IMR-90 (cell line): ENCODE data around the gene AKAP5. TPM values are rescaled to one million over a fixed set of nuclear protein-coding genes. Genes with fewer than 3 reads are reported as not detected.
A peak's percentile ranks its signal among the peaks of the same experiment; 100 is the strongest.

Experiments used
- ATAC-seq: fragments of 200-7000 bp; cut with Tn5 transposase; 2 replicates; pipeline ENCODE4 v1.9.1; 2020; ENCODE audit warnings: low read depth, mild to moderate bottlenecking, moderate library complexity
- BruUV-seq: library from RNA; stranded (reverse); fragments of 400-500 nt; replicated peaks from 2 replicates; lab custom pipeline; 2021; lab: Mats Ljungman, UMichigan
- CTCF ChIA-PET: fragments of 300-600 bp; formaldehyde crosslinking; extraction: SDS; loops from one replicate; lab custom pipeline; 2021; ENCODE audit warnings: antibody characterized with exemption; lab: Yijun Ruan, JAX
- POLR2A ChIA-PET: fragments of 300-600 bp; sonication (Branson Sonifier 250); formaldehyde crosslinking; loops from one replicate; lab custom pipeline; 2022; ENCODE audit warnings: antibody characterized with exemption; ENCODE audit not compliant: unreplicated experiment; lab: Charles Lee
- DNase-seq: peaks from one replicate; pipeline ENCODE4 v3.0.0; 2013
- H2AFZ ChIP-seq: replicated peaks from 2 replicates; pipeline ENCODE3; 2013; ENCODE audit warnings: low read length, mild to moderate bottlenecking; ENCODE audit not compliant: poor library complexity
- H2AK5ac ChIP-seq: 2 replicates; pipeline ENCODE4 v1.6.1; 2013; ENCODE audit warnings: low read depth, low read length, inconsistent platforms
- H2AK9ac ChIP-seq: replicated peaks from 2 replicates; pipeline ENCODE3; 2013; ENCODE audit warnings: mild to moderate bottlenecking, low read depth, low read length, moderate library complexity; ENCODE audit not compliant: poor library complexity
- H2BK120ac ChIP-seq: 2 replicates; pipeline ENCODE4 v1.6.1; 2013; ENCODE audit warnings: low read depth, low read length, inconsistent platforms
- H2BK15ac ChIP-seq: 3 replicates; pipeline ENCODE4 v1.6.1; 2013; ENCODE audit warnings: low read depth, low read length, inconsistent platforms
- H2BK20ac ChIP-seq: 2 replicates; pipeline ENCODE4 v1.6.1; 2013; ENCODE audit warnings: low read depth, mild to moderate bottlenecking, inconsistent platforms, low read length, moderate library complexity
- H2BK5ac ChIP-seq: 2 replicates; pipeline ENCODE4 v1.6.1; 2013; ENCODE audit warnings: mild to moderate bottlenecking, low read depth, low read length, inconsistent platforms; ENCODE audit not compliant: poor library complexity, severe bottlenecking
- H3K14ac ChIP-seq: replicated peaks from 2 replicates; pipeline ENCODE4 v1.6.1; 2013; ENCODE audit warnings: low read depth, low read length, inconsistent platforms
- H3K18ac ChIP-seq: 2 replicates; pipeline ENCODE4 v1.6.1; 2013; ENCODE audit warnings: low read depth, low read length, control low read depth
- H3K23ac ChIP-seq: 2 replicates; pipeline ENCODE4 v1.6.1; 2013; ENCODE audit warnings: low read depth, low read length, inconsistent platforms
- H3K27ac ChIP-seq: 2 replicates; pipeline ENCODE4 v1.5.1; 2013; ENCODE audit warnings: mild to moderate bottlenecking, control low read depth, low read length; ENCODE audit not compliant: insufficient read depth
- H3K27me3 ChIP-seq: 2 replicates; pipeline ENCODE4 v1.6.1; 2013; ENCODE audit warnings: low read length; ENCODE audit not compliant: control insufficient read depth, insufficient read depth
- H3K36me3 ChIP-seq: 2 replicates; pipeline ENCODE4 v1.6.1; 2013; ENCODE audit warnings: low read length, mixed read lengths; ENCODE audit not compliant: control insufficient read depth, insufficient read depth
- H3K4ac ChIP-seq: 2 replicates; pipeline ENCODE4 v1.6.1; 2013; ENCODE audit warnings: low read depth, low read length, inconsistent platforms
- H3K4me1 ChIP-seq: 2 replicates; pipeline ENCODE4 v1.6.1; 2013; ENCODE audit warnings: low read length, mixed read lengths; ENCODE audit not compliant: control insufficient read depth, insufficient read depth
- H3K4me2 ChIP-seq: 2 replicates; pipeline ENCODE4 v1.6.1; 2013; ENCODE audit warnings: low read depth, mild to moderate bottlenecking, control low read depth, low read length, moderate library complexity
- H3K4me3 ChIP-seq: 2 replicates; pipeline ENCODE4 v1.5.1; 2013; ENCODE audit warnings: low read depth, mild to moderate bottlenecking, control low read depth, low read length, moderate library complexity; ENCODE audit not compliant: insufficient read depth
- H3K56ac ChIP-seq: 2 replicates; pipeline ENCODE4 v1.6.1; 2013; ENCODE audit warnings: low read length, inconsistent platforms; ENCODE audit not compliant: insufficient read depth; ENCODE audit errors: extremely low read depth
- H3K79me1 ChIP-seq, 2 experiments: 2 replicates each; pipeline ENCODE4 v1.6.1; 2013; ENCODE audit warnings: low read length in 2 of 2, inconsistent platforms in 1 of 2, low read depth in 1 of 2
- H3K9ac ChIP-seq: 2 replicates; pipeline ENCODE4 v1.6.1; 2013; ENCODE audit warnings: low read depth, low read length, control low read depth
- H3K9me1 ChIP-seq: 2 replicates; pipeline ENCODE4 v1.6.1; 2013; ENCODE audit warnings: low read length, inconsistent platforms; ENCODE audit not compliant: insufficient read depth
- H3K9me3 ChIP-seq: 2 replicates; pipeline ENCODE4 v1.6.1; 2013; ENCODE audit warnings: low read length; ENCODE audit not compliant: control insufficient read depth, insufficient read depth
- H4K20me1 ChIP-seq: 2 replicates; pipeline ENCODE4 v1.6.1; 2013; ENCODE audit warnings: low read length, inconsistent platforms; ENCODE audit not compliant: insufficient read depth
- H4K5ac ChIP-seq: 2 replicates; pipeline ENCODE4 v1.6.1; 2013; ENCODE audit warnings: mild to moderate bottlenecking, low read depth, low read length, control low read depth
- H4K8ac ChIP-seq, 2 experiments: 2 replicates each; pipeline ENCODE4 v1.6.1; 2013; ENCODE audit warnings: low read depth in 2 of 2, low read length in 2 of 2, control low read depth in 1 of 2, inconsistent platforms in 1 of 2
- H4K91ac ChIP-seq: 2 replicates; pipeline ENCODE4 v1.6.1; 2013; ENCODE audit warnings: low read depth, low read length, inconsistent platforms; ENCODE audit not compliant: insufficient read depth
- BHLHE40 ChIP-seq: fragments of 150-350 bp; IDR thresholded peaks from 2 replicates; pipeline ENCODE4 v1.6.1; 2016; ENCODE audit warnings: mild to moderate bottlenecking, low read depth, low read length
- CEBPB ChIP-seq: IDR thresholded peaks from 2 replicates; pipeline ENCODE4 v1.6.1; 2012; ENCODE audit warnings: low read depth, low read length, improper control_type of control experiment
- CHD1 ChIP-seq: IDR thresholded peaks from 2 replicates; pipeline ENCODE4 v1.6.1; 2012; ENCODE audit warnings: low read depth, low read length, improper control_type of control experiment
- FOS ChIP-seq: fragments of 150-350 bp; IDR thresholded peaks from 2 replicates; pipeline ENCODE4 v1.6.1; 2016; ENCODE audit warnings: low read depth, low read length
- MAFK ChIP-seq: IDR thresholded peaks from 2 replicates; pipeline ENCODE4 v1.6.1; 2012; ENCODE audit warnings: low read depth, low read length, improper control_type of control experiment
- MAZ ChIP-seq: IDR thresholded peaks from 2 replicates; pipeline ENCODE4 v1.6.1; 2012; ENCODE audit warnings: low read depth, mild to moderate bottlenecking, low read length, improper control_type of control experiment, moderate library complexity, borderline replicate concordance
- POLR2A ChIP-seq: IDR thresholded peaks from 2 replicates; pipeline ENCODE4 v1.6.1; 2012; ENCODE audit warnings: mild to moderate bottlenecking, low read depth, low read length
- RFX5 ChIP-seq: IDR thresholded peaks from 2 replicates; pipeline ENCODE4 v1.8.0; 2012; ENCODE audit warnings: low read depth, mild to moderate bottlenecking, low read length, moderate library complexity
- WGBS, 2 experiments: methylation state at CpG; one replicate each; pipeline versions ENCODE4 v1.1.5 to v1.1.7; 2013; ENCODE audit warnings: missing lambda C conversion rate in 2 of 2; ENCODE audit not compliant: insufficient read length in 1 of 2; ENCODE audit errors: extremely low coverage in 2 of 2; 5-methylcytosine and 5-hydroxymethylcytosine counted together
- dilution Hi-C: fragments of 300-500 bp; cut with HindIII; formaldehyde crosslinking; loops from one replicate; pipeline ENCODE4 v1.14.3; 2018; ENCODE audit warnings: low sequenced_read_pairs; ENCODE audit not compliant: unreplicated experiment
- in situ Hi-C: fragments of 300-500 bp; cut with MboI; formaldehyde crosslinking; loops from 3 replicates; pipeline ENCODE4 v1.14.3; 2019; ENCODE audit warnings: low sequenced_read_pairs, inconsistent platforms, mixed read lengths
- intact Hi-C: fragments of 100-400 bp; cut with micrococcal nuclease; formaldehyde crosslinking; loops from 2 replicates; pipeline ENCODE4 v1.10.0; 2022
- polyA plus RNA-seq, 3 experiments: library from polyadenylated mRNA; depleted of rRNA; stranded (reverse); fragments of >200 nt; gene quantifications; 2 replicates each; pipeline ENCODE4 v1.2.3, GENCODE V29; 2012; ENCODE audit warnings: low replicate concordance in 1 of 3
- total RNA-seq: library from RNA; depleted of rRNA; stranded (reverse); fragments of >200 nt; gene quantifications from 2 replicates; pipeline ENCODE4 v1.2.3, GENCODE V29; 2012

Gene AKAP5
- total and polyA plus RNA-seq, 2 of the 4 experiments (the other 2 are of a cell fraction), result 0.21 to 0.72 TPM

DNA sequence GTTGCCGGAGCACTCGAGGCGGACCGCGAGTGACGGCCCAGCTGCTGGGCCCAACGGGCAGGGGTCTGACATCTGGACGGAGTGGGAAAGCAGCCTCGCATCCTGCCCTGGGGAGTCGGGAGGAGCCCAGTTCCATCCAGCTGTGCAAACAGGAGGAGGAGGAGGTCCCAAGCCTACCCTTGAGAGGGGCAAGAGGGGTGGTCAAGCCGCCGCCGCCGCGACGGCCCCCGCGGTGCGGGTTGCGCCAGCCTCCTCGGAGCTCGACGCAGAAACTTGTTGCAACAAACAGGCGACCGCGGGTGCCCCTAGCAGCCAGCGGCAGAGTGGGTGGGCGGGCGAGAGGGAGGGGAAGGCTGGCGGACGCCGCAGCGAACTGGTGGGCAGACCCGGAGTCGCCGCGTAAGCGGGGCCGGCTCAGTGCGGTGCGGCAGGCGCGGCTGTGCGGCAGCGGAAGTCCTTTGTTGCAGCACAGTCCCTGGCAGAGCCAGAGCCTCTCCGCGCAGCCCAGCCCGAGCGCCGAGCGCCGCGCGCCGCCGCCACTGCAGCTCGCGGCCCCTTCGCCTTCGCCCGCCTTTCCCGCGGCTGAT lies 39.1 kb downstream of the AKAP5 start, which contains the start of gene ZBTB1:
Gene ZBTB1, plus strand, starts transcription at position 461 of the 587 bp plus-strand sequence. CDS start 16,735 bp downstream, outside the sequence.
- Histone ChIP-seq H3K27me3 (no peaks in the 10 kb centered on the region), H3K14ac (peak within 1 kb of the TSS; percentile 99), H2BK120ac (peak within 1 kb of the TSS; percentile 88), H4K5ac (peak within 1 kb of the TSS; percentile 99), H2AK9ac (peak within 1 kb of the TSS; percentile 99), H4K91ac (peak within 1 kb of the TSS; percentile 96), H3K27ac (peak within 1 kb of the TSS; percentile 100), H3K9me1 (peaks cover 19% of the 10 kb centered on the region), H3K4me3 (peak within 1 kb of the TSS; percentile 87), H3K4me1 (peaks cover 19% of the 10 kb centered on the region), H3K18ac (peak within 1 kb of the TSS; percentile 97), H3K9me3 (no peaks in the 10 kb centered on the region), H3K23ac (peak within 1 kb of the TSS; percentile 97), H4K20me1 (peaks cover 41% of the 10 kb centered on the region), H2BK20ac (peak within 1 kb of the TSS; percentile 42; the same call in 1 of the 2 replicates), H3K36me3 (no peaks in the 10 kb centered on the region), H4K8ac (peak within 1 kb of the TSS; percentile 96 to 99), H2AK5ac (peak within 1 kb of the TSS; percentile 99), H3K9ac (peak within 1 kb of the TSS; percentile 99), H2BK5ac (peak within 1 kb of the TSS; percentile 100), H3K79me1 (peaks cover 18 to 68% of the 10 kb centered on the region in 2 experiments), H2AFZ (peak within 1 kb of the TSS; percentile 97), H3K56ac (peak within 1 kb of the TSS; percentile 97), H2BK15ac (peak within 1 kb of the TSS; percentile 74; the same call in 1 of the 3 replicates), H3K4ac (peak within 1 kb of the TSS; percentile 100), H3K4me2 (peak within 1 kb of the TSS; percentile 100)
- TF ChIP-seq MAZ (peak; percentile 22; the same call in 1 of the 2 replicates), CEBPB (peak; percentile 86), POLR2A (peak; percentile 91), BHLHE40 (no peak), MAFK (no peak), FOS (no peak), CHD1 (no peak), RFX5 (no peak)
- DNase-seq (peak; percentile 86), ATAC-seq (peak; percentile 55)
- POLR2A ChIA-PET, result interaction anchor here (0.6 to 0.7 kb wide), 4 partner anchors 132 to 180 kb away, joined by 3 to 9 read pairs (median 5); no protein-coding TSS in a partner anchor
- intact Hi-C loops (loop anchor here (2.0 kb wide), 2 partner anchors 132 to 258 kb away; no protein-coding TSS in a partner anchor), in situ Hi-C loops (no loop called here), dilution Hi-C loops (no loop called here)
- CTCF ChIA-PET, result interaction anchor here (1.0 kb wide), 1 partner anchor 40 kb away, joined by 3 read pairs; no protein-coding TSS in a partner anchor
- BruUV-seq, result no TSS peak
- WGBS, 2 experiments, result 0% methylated on average over 22 of the region's 63 CpGs; no CpG with 5 or more reads in 1 of the 2 experiments
